ENCODE measurements around the gene TRPM3. TPM values are rescaled to one million over a fixed set of nuclear protein-coding genes. Genes with fewer than 3 reads are reported as not detected.

Gene TRPM3
- total RNA-seq (2014; rRNA removed; shearing (Covaris generic)), result 1.6 and 1.8 TPM in 2 replicates

GRCh38 chr9:71121275-71122021 is at the start of gene TRPM3:
Gene TRPM3, minus strand, starts transcription at chr9:71121621. Its CDS starts 267 bp downstream, at chr9:71121354.

Small RNA genes within 50 kb of the gene (small RNA-seq; reads per million reads assigned to genes)
- gene MIR204 (17.6 reads per million, percentile 91 among the genes with 10 or more reads in this experiment), gene RN7SL726P (not detected)
